IMR-90 (cell line): ENCODE data around the gene PHF21A. TPM values are rescaled to one million over a fixed set of nuclear protein-coding genes. Genes with fewer than 3 reads are reported as not detected.

Experiments
- ATAC-seq: fragments of 200-7000 bp; cut with Tn5 transposase; 2 replicates; pipeline ENCODE4 v1.9.1; 2020; ENCODE audit warnings: low read depth, mild to moderate bottlenecking, moderate library complexity
- BruUV-seq: library from RNA; stranded (reverse); fragments of 400-500 nt; replicated peaks from 2 replicates; lab custom pipeline; 2021; lab: Mats Ljungman, UMichigan
- CTCF ChIA-PET: fragments of 300-600 bp; formaldehyde crosslinking; extraction: SDS; loops from one replicate; lab custom pipeline; 2021; ENCODE audit warnings: antibody characterized with exemption; lab: Yijun Ruan, JAX
- POLR2A ChIA-PET: fragments of 300-600 bp; sonication (Branson Sonifier 250); formaldehyde crosslinking; loops from one replicate; lab custom pipeline; 2022; ENCODE audit warnings: antibody characterized with exemption; ENCODE audit not compliant: unreplicated experiment; lab: Charles Lee
- DNase-seq: peaks from one replicate; pipeline ENCODE4 v3.0.0; 2013
- H2AFZ ChIP-seq: replicated peaks from 2 replicates; pipeline ENCODE3; 2013; ENCODE audit warnings: low read length, mild to moderate bottlenecking; ENCODE audit not compliant: poor library complexity
- H2AK5ac ChIP-seq: 2 replicates; pipeline ENCODE4 v1.6.1; 2013; ENCODE audit warnings: low read depth, low read length, inconsistent platforms
- H2AK9ac ChIP-seq: replicated peaks from 2 replicates; pipeline ENCODE3; 2013; ENCODE audit warnings: mild to moderate bottlenecking, low read depth, low read length, moderate library complexity; ENCODE audit not compliant: poor library complexity
- H2BK120ac ChIP-seq: 2 replicates; pipeline ENCODE4 v1.6.1; 2013; ENCODE audit warnings: low read depth, low read length, inconsistent platforms
- H2BK15ac ChIP-seq: 3 replicates; pipeline ENCODE4 v1.6.1; 2013; ENCODE audit warnings: low read depth, low read length, inconsistent platforms
- H2BK20ac ChIP-seq: 2 replicates; pipeline ENCODE4 v1.6.1; 2013; ENCODE audit warnings: low read depth, mild to moderate bottlenecking, inconsistent platforms, low read length, moderate library complexity
- H2BK5ac ChIP-seq: 2 replicates; pipeline ENCODE4 v1.6.1; 2013; ENCODE audit warnings: mild to moderate bottlenecking, low read depth, low read length, inconsistent platforms; ENCODE audit not compliant: poor library complexity, severe bottlenecking
- H3K14ac ChIP-seq: replicated peaks from 2 replicates; pipeline ENCODE4 v1.6.1; 2013; ENCODE audit warnings: low read depth, low read length, inconsistent platforms
- H3K18ac ChIP-seq: 2 replicates; pipeline ENCODE4 v1.6.1; 2013; ENCODE audit warnings: low read depth, low read length, control low read depth
- H3K23ac ChIP-seq: 2 replicates; pipeline ENCODE4 v1.6.1; 2013; ENCODE audit warnings: low read depth, low read length, inconsistent platforms
- H3K27ac ChIP-seq: 2 replicates; pipeline ENCODE4 v1.5.1; 2013; ENCODE audit warnings: mild to moderate bottlenecking, control low read depth, low read length; ENCODE audit not compliant: insufficient read depth
- H3K27me3 ChIP-seq: 2 replicates; pipeline ENCODE4 v1.6.1; 2013; ENCODE audit warnings: low read length; ENCODE audit not compliant: control insufficient read depth, insufficient read depth
- H3K36me3 ChIP-seq: 2 replicates; pipeline ENCODE4 v1.6.1; 2013; ENCODE audit warnings: low read length, mixed read lengths; ENCODE audit not compliant: control insufficient read depth, insufficient read depth
- H3K4ac ChIP-seq: 2 replicates; pipeline ENCODE4 v1.6.1; 2013; ENCODE audit warnings: low read depth, low read length, inconsistent platforms
- H3K4me1 ChIP-seq: 2 replicates; pipeline ENCODE4 v1.6.1; 2013; ENCODE audit warnings: low read length, mixed read lengths; ENCODE audit not compliant: control insufficient read depth, insufficient read depth
- H3K4me2 ChIP-seq: 2 replicates; pipeline ENCODE4 v1.6.1; 2013; ENCODE audit warnings: low read depth, mild to moderate bottlenecking, control low read depth, low read length, moderate library complexity
- H3K4me3 ChIP-seq: 2 replicates; pipeline ENCODE4 v1.5.1; 2013; ENCODE audit warnings: low read depth, mild to moderate bottlenecking, control low read depth, low read length, moderate library complexity; ENCODE audit not compliant: insufficient read depth
- H3K56ac ChIP-seq: 2 replicates; pipeline ENCODE4 v1.6.1; 2013; ENCODE audit warnings: low read length, inconsistent platforms; ENCODE audit not compliant: insufficient read depth; ENCODE audit errors: extremely low read depth
- H3K79me1 ChIP-seq, 2 experiments: 2 replicates each; pipeline ENCODE4 v1.6.1; 2013; ENCODE audit warnings: low read length in 2 of 2, inconsistent platforms in 1 of 2, low read depth in 1 of 2
- H3K9ac ChIP-seq: 2 replicates; pipeline ENCODE4 v1.6.1; 2013; ENCODE audit warnings: low read depth, low read length, control low read depth
- H3K9me1 ChIP-seq: 2 replicates; pipeline ENCODE4 v1.6.1; 2013; ENCODE audit warnings: low read length, inconsistent platforms; ENCODE audit not compliant: insufficient read depth
- H3K9me3 ChIP-seq: 2 replicates; pipeline ENCODE4 v1.6.1; 2013; ENCODE audit warnings: low read length; ENCODE audit not compliant: control insufficient read depth, insufficient read depth
- H4K20me1 ChIP-seq: 2 replicates; pipeline ENCODE4 v1.6.1; 2013; ENCODE audit warnings: low read length, inconsistent platforms; ENCODE audit not compliant: insufficient read depth
- H4K5ac ChIP-seq: 2 replicates; pipeline ENCODE4 v1.6.1; 2013; ENCODE audit warnings: mild to moderate bottlenecking, low read depth, low read length, control low read depth
- H4K8ac ChIP-seq, 2 experiments: 2 replicates each; pipeline ENCODE4 v1.6.1; 2013; ENCODE audit warnings: low read depth in 2 of 2, low read length in 2 of 2, control low read depth in 1 of 2, inconsistent platforms in 1 of 2
- H4K91ac ChIP-seq: 2 replicates; pipeline ENCODE4 v1.6.1; 2013; ENCODE audit warnings: low read depth, low read length, inconsistent platforms; ENCODE audit not compliant: insufficient read depth
- BHLHE40 ChIP-seq: fragments of 150-350 bp; IDR thresholded peaks from 2 replicates; pipeline ENCODE4 v1.6.1; 2016; ENCODE audit warnings: mild to moderate bottlenecking, low read depth, low read length
- CEBPB ChIP-seq: IDR thresholded peaks from 2 replicates; pipeline ENCODE4 v1.6.1; 2012; ENCODE audit warnings: low read depth, low read length, improper control_type of control experiment
- CHD1 ChIP-seq: IDR thresholded peaks from 2 replicates; pipeline ENCODE4 v1.6.1; 2012; ENCODE audit warnings: low read depth, low read length, improper control_type of control experiment
- CTCF ChIP-seq: conservative IDR thresholded peaks from 2 replicates; pipeline ENCODE4 v1.5.1; 2012; ENCODE audit warnings: mild to moderate bottlenecking, low read depth, low read length, improper control_type of control experiment
- ELK1 ChIP-seq: fragments of 150-350 bp; IDR thresholded peaks from 2 replicates; pipeline ENCODE4 v1.6.1; 2016; ENCODE audit warnings: low read depth, mild to moderate bottlenecking, low read length, moderate library complexity, borderline replicate concordance
- FOS ChIP-seq: fragments of 150-350 bp; IDR thresholded peaks from 2 replicates; pipeline ENCODE4 v1.6.1; 2016; ENCODE audit warnings: low read depth, low read length
- MAFK ChIP-seq: IDR thresholded peaks from 2 replicates; pipeline ENCODE4 v1.6.1; 2012; ENCODE audit warnings: low read depth, low read length, improper control_type of control experiment
- MAZ ChIP-seq: IDR thresholded peaks from 2 replicates; pipeline ENCODE4 v1.6.1; 2012; ENCODE audit warnings: low read depth, mild to moderate bottlenecking, low read length, improper control_type of control experiment, moderate library complexity, borderline replicate concordance
- MXI1 ChIP-seq: IDR thresholded peaks from 2 replicates; pipeline ENCODE4 v1.6.1; 2012; ENCODE audit warnings: low read depth, mild to moderate bottlenecking, low read length, moderate library complexity, borderline replicate concordance
- NFE2L2 ChIP-seq: fragments of 150-350 bp; IDR thresholded peaks from 2 replicates; pipeline ENCODE4 v1.6.1; 2016; ENCODE audit warnings: low read depth, mild to moderate bottlenecking, low read length
- POLR2A ChIP-seq: IDR thresholded peaks from 2 replicates; pipeline ENCODE4 v1.6.1; 2012; ENCODE audit warnings: mild to moderate bottlenecking, low read depth, low read length
- RAD21 ChIP-seq: IDR thresholded peaks from 2 replicates; pipeline ENCODE4 v1.6.1; 2012; ENCODE audit warnings: low read length, improper control_type of control experiment
- RCOR1 ChIP-seq: IDR thresholded peaks from 2 replicates; pipeline ENCODE4 v1.6.1; 2012; ENCODE audit warnings: mild to moderate bottlenecking, low read length, improper control_type of control experiment; ENCODE audit not compliant: insufficient replicate concordance
- RFX5 ChIP-seq: IDR thresholded peaks from 2 replicates; pipeline ENCODE4 v1.8.0; 2012; ENCODE audit warnings: low read depth, mild to moderate bottlenecking, low read length, moderate library complexity
- SMC3 ChIP-seq: fragments of 150-350 bp; IDR thresholded peaks from 2 replicates; pipeline ENCODE4 v1.6.1; 2016; ENCODE audit warnings: low read depth, mild to moderate bottlenecking, antibody characterized with exemption, low read length, moderate library complexity
- USF2 ChIP-seq: fragments of 150-350 bp; IDR thresholded peaks from 2 replicates; pipeline ENCODE4 v1.6.1; 2017; ENCODE audit warnings: mild to moderate bottlenecking, antibody characterized with exemption, low read length, low read depth
- WGBS, 2 experiments: methylation state at CpG; one replicate each; pipeline versions ENCODE4 v1.1.5 to v1.1.7; 2013; ENCODE audit warnings: missing lambda C conversion rate in 2 of 2; ENCODE audit not compliant: insufficient read length in 1 of 2; ENCODE audit errors: extremely low coverage in 2 of 2; 5-methylcytosine and 5-hydroxymethylcytosine counted together
- dilution Hi-C: fragments of 300-500 bp; cut with HindIII; formaldehyde crosslinking; loops from one replicate; pipeline ENCODE4 v1.14.3; 2018; ENCODE audit warnings: low sequenced_read_pairs; ENCODE audit not compliant: unreplicated experiment
- in situ Hi-C: fragments of 300-500 bp; cut with MboI; formaldehyde crosslinking; loops from 3 replicates; pipeline ENCODE4 v1.14.3; 2019; ENCODE audit warnings: low sequenced_read_pairs, inconsistent platforms, mixed read lengths
- intact Hi-C: fragments of 100-400 bp; cut with micrococcal nuclease; formaldehyde crosslinking; loops from 2 replicates; pipeline ENCODE4 v1.10.0; 2022
- polyA plus RNA-seq, 3 experiments: library from polyadenylated mRNA; depleted of rRNA; stranded (reverse); fragments of >200 nt; gene quantifications; 2 replicates each; pipeline ENCODE4 v1.2.3, GENCODE V29; 2012; ENCODE audit warnings: low replicate concordance in 1 of 3
- total RNA-seq: library from RNA; depleted of rRNA; stranded (reverse); fragments of >200 nt; gene quantifications from 2 replicates; pipeline ENCODE4 v1.2.3, GENCODE V29; 2012

PHF21A gene
- total and polyA plus RNA-seq, 2 of the 4 experiments (the other 2 are of a cell fraction) = 9.0 to 20.6 TPM

- no peaks in the 10 kb centered on the region for H3K36me3 ChIP-seq
- ChIA-PET CTCF (no interaction called here), POLR2A (no interaction called here)
- no peaks in the 10 kb centered on the region for H3K79me1 ChIP-seq
- intact Hi-C loops = no loop called here
- H4K8ac ChIP-seq = no peak overlapping the region
- no peak overlapping the region for H3K23ac ChIP-seq
- BruUV-seq = no TSS peak
- H2BK120ac ChIP-seq = no peak overlapping the region
- H3K9me1 ChIP-seq = no peaks in the 10 kb centered on the region
- no peak overlapping the region for H4K5ac ChIP-seq
- peaks cover 10% of the 10 kb centered on the region for H3K27me3 ChIP-seq
- H2BK20ac ChIP-seq = no peak overlapping the region
- no peak overlapping the region for H3K4me3 ChIP-seq
- H2AFZ ChIP-seq = no peak overlapping the region
- no peaks in the 10 kb centered on the region for H3K4me1 ChIP-seq
- no peak overlapping the region for H3K14ac ChIP-seq
- H3K4me2 ChIP-seq = no peak overlapping the region
- H2BK15ac ChIP-seq = no peak overlapping the region
- no peak overlapping the region for H3K56ac ChIP-seq
- H2AK5ac ChIP-seq = no peak overlapping the region
- no peak overlapping the region for H3K18ac ChIP-seq
- no peak for DNase-seq
- no peak overlapping the region for H3K9ac ChIP-seq
- no peak for ATAC-seq
- no peak overlapping the region for H2BK5ac ChIP-seq
- in situ Hi-C loops = no loop called here
- H3K9me3 ChIP-seq = no peaks in the 10 kb centered on the region
- dilution Hi-C loops = no loop called here
- H4K91ac ChIP-seq = no peak overlapping the region
- 75% methylated on average over 15 of the region's 31 CpGs; no CpG with 5 or more reads in 1 of the 2 experiments for WGBS, 2 experiments
- H3K4ac ChIP-seq = no peak overlapping the region
- TF ChIP-seq CHD1 (no peak), MXI1 (no peak), RAD21 (no peak), CTCF (no peak), MAZ (no peak), FOS (no peak), USF2 (no peak), RFX5 (no peak), CEBPB (no peak), POLR2A (no peak), RCOR1 (no peak), ELK1 (no peak), SMC3 (no peak), BHLHE40 (no peak), NFE2L2 (no peak), MAFK (no peak)
- H3K27ac ChIP-seq = no peak overlapping the region
- no peak overlapping the region for H2AK9ac ChIP-seq
- H4K20me1 ChIP-seq = no peaks in the 10 kb centered on the region
These were observed 22.0 kb upstream of the PHF21A start for GRCh38 chr11:46143049-46143806.
